Measurements from ENCODE around the gene FBLN2.

The FBLN2 gene

GRCh38 chr3:13532631-13533030 lies 16.3 kb upstream of the FBLN2 start:
- DNase-seq: no peak
- Mint-ChIP-seq H3K4me1 (peaks cover 26% of the 10 kb centered on the region), H3K27ac (no peak overlapping the region), H3K4me3 (no peak overlapping the region), H3K27me3 (ENCODE audit: low read depth, poor library complexity) (peaks cover 13% of the 10 kb centered on the region), H3K36me3 (ENCODE audit: low read depth) (no peaks in the 10 kb centered on the region), H3K9me3 (no peaks in the 10 kb centered on the region)
- no peak for TF ChIP-seq CTCF (IDR thresholded peaks at IDR 0.05)

- no peak for TF ChIP-seq CTCF (IDR thresholded peaks at IDR 0.05)
- H3K4me3 Mint-ChIP-seq: no peak overlapping the region
- H3K9me3 Mint-ChIP-seq: no peaks in the 10 kb centered on the region
- H3K4me1 Mint-ChIP-seq: peaks cover 18% of the 10 kb centered on the region
- H3K36me3 Mint-ChIP-seq (ENCODE audit: low read depth): no peaks in the 10 kb centered on the region
- DNase-seq: no peak
- H3K27me3 Mint-ChIP-seq (ENCODE audit: low read depth, poor library complexity): peaks cover 13% of the 10 kb centered on the region
- no peak overlapping the region for H3K27ac Mint-ChIP-seq
These were observed 15.0 kb upstream of the FBLN2 start for GRCh38 chr3:13533885-13534301.

- DNase-seq: no peak
- Mint-ChIP-seq H3K27me3 (ENCODE audit: low read depth, poor library complexity) (peaks cover 7% of the 10 kb centered on the region), H3K4me3 (no peak overlapping the region), H3K9me3 (no peaks in the 10 kb centered on the region), H3K4me1 (peaks cover 25% of the 10 kb centered on the region), H3K36me3 (ENCODE audit: low read depth) (no peaks in the 10 kb centered on the region), H3K27ac (no peak overlapping the region)
- TF ChIP-seq CTCF (IDR thresholded peaks at IDR 0.05): no peak
These were observed 13.4 kb upstream of the FBLN2 start for GRCh38 chr3:13535526-13535875.

GRCh38 chr3:13535905-13536304 lies 13.0 kb upstream of the FBLN2 start:
- no peak overlapping the region for H3K4me3 Mint-ChIP-seq
- DNase-seq: no peak
- peaks cover 25% of the 10 kb centered on the region for H3K4me1 Mint-ChIP-seq
- peaks cover 7% of the 10 kb centered on the region for H3K27me3 Mint-ChIP-seq (ENCODE audit: low read depth, poor library complexity)
- no peak overlapping the region for H3K27ac Mint-ChIP-seq
- TF ChIP-seq CTCF (IDR thresholded peaks at IDR 0.05): no peak
- H3K36me3 Mint-ChIP-seq (ENCODE audit: low read depth): no peaks in the 10 kb centered on the region
- H3K9me3 Mint-ChIP-seq: no peaks in the 10 kb centered on the region

- TF ChIP-seq CTCF (IDR thresholded peaks at IDR 0.05): no peak
- no peak for DNase-seq
- Mint-ChIP-seq H3K27ac (no peak overlapping the region), H3K27me3 (ENCODE audit: low read depth, poor library complexity) (peaks cover 7% of the 10 kb centered on the region), H3K4me1 (peaks cover 25% of the 10 kb centered on the region), H3K36me3 (ENCODE audit: low read depth) (no peaks in the 10 kb centered on the region), H3K4me3 (no peak overlapping the region), H3K9me3 (no peaks in the 10 kb centered on the region)
These were observed 12.5 kb upstream of the FBLN2 start for GRCh38 chr3:13536432-13536831.

GRCh38 chr3:13536832-13537231 lies 12.1 kb upstream of the FBLN2 start:
- Mint-ChIP-seq H3K27ac (peak overlapping the region; percentile 38), H3K9me3 (no peaks in the 10 kb centered on the region), H3K27me3 (ENCODE audit: low read depth, poor library complexity) (peaks cover 7% of the 10 kb centered on the region), H3K4me1 (peaks cover 25% of the 10 kb centered on the region), H3K36me3 (ENCODE audit: low read depth) (no peaks in the 10 kb centered on the region), H3K4me3 (no peak overlapping the region)
- no peak for TF ChIP-seq CTCF (IDR thresholded peaks at IDR 0.05)
- DNase-seq: no peak

Measured in nephron progenitor cell (in vitro differentiated cells).